Activated CD4-positive, alpha-beta T cell treated with anti-CD3 and anti-CD28 coated beads, Interleukin-2, amount 50 U/mL, for 24 hours (primary cell): ENCODE results near the gene DNAJC28.
"Not testable (repeated sequence)": the region's sequence is repeated elsewhere in the genome, so short reads cannot be mapped to it uniquely, and the experiment has no call there.

Experiments
- DNase-seq, 2 donors: peaks; one replicate each; pipeline ENCODE4 v3.0.0-alpha.2; 2020; ENCODE audit warnings: low read depth in 1 of 2, low spot score in 1 of 2

DNAJC28 gene, protein sequence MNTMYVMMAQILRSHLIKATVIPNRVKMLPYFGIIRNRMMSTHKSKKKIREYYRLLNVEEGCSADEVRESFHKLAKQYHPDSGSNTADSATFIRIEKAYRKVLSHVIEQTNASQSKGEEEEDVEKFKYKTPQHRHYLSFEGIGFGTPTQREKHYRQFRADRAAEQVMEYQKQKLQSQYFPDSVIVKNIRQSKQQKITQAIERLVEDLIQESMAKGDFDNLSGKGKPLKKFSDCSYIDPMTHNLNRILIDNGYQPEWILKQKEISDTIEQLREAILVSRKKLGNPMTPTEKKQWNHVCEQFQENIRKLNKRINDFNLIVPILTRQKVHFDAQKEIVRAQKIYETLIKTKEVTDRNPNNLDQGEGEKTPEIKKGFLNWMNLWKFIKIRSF

DNA sequence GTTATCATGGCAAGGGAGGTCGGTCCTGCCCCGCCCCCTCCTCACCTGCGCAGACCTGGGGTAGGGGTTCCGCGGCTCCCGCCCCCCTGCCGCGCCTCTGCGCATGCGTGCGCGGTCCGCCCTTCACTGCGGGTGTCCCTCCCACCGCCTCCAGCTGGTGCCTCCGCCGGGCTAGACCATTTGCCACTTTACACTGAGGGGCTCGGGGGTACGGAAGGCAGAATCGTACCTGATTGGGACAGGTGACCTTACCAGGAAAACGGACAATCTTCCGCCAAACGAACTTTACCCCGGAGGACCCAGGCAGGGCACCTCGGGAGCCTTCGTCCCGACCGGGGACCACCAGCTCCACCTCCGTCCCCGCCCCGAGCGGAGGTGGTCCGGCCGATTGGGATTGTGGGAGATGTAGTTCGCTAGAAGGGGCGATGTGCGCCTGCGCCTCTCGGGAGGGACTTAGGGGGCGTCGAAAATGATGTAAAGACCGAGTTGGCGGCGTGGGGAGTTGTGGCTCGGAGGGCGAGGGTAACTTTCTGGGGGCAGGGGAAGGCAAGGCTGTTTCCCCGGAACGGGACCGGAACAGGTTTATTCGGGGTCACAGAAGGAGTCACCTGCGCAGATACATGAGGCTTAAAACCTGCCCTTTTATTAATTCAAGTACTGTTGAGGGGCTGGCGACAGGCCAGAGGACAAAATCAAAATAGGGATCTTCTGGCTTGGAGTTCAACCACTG is at the start of gene DNAJC28:
TSS of gene DNAJC28 (minus strand) at position 344 of the 730 bp plus-strand sequence. CDS start 2,323 bp downstream, outside the sequence.
- peak; percentile 91 to 94 for DNase-seq

DNA sequence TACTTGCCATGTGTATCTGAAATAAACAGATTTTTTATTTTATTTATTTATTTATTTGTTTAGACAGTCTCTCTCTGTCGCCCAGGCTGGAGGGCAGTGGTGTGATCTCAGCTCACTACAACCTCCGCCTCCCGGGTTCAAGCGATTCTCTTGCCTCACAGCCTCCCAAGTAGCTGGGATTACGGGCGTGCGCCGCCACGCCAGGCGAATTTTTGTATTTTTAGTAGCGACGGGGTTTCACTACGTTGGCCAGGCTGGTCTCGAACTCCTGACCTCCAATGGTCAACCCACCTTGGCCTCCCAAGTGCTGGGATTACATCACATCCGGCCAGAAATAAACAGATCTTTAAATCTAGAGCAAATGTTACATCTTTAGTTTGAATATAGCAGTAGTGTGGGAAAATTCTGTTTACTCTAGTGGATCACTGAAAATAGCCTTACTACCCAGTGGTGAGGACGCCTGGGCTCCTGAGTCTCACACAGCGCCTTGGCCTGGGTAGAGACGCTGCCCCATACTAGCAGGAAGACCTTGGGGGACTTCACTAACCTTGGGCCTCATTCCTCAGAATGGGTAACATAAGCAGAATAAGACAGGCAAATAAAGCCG is 49.7 kb upstream of the DNAJC28 start:
- DNase-seq, result no peak

DNA sequence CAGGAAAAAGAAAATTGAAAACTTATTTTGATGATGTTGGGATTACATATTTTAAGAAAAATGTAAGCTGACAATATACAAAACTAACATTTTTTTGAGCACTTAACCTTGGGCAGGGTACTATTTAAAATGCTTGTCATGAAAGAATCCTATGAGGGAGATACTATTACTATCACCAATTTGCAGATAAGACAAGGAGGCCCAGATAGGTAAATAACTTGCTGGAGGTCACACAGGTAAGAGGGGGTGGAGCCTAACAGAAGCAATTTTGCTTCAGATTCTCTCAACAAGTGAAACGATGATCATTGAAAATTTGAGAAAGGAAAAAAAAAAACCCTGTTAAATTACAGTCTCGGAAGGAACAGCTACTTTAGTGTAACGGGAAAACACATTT is 49.2 kb upstream of the DNAJC28 start:
- DNase-seq, result no peak

DNA sequence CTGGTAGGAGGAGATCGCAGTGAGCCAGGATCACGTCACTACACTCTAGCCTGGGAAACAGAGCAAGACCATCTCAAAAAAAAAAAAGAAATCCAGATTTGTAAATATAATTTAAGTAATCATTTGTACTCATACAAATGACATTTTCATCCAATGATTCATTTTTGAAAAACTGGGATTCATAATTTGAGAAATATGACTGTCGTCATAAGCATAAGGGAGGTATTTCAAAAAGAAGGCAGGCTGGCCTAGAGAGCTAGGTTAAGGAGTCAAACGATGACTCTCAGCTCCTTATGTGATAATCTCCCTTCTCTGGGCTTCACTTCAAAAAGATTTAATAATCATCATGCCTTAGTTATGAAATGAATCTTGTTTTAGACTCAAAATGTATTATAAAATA is 48.1 kb upstream of the DNAJC28 start:
- no peak for DNase-seq

DNA sequence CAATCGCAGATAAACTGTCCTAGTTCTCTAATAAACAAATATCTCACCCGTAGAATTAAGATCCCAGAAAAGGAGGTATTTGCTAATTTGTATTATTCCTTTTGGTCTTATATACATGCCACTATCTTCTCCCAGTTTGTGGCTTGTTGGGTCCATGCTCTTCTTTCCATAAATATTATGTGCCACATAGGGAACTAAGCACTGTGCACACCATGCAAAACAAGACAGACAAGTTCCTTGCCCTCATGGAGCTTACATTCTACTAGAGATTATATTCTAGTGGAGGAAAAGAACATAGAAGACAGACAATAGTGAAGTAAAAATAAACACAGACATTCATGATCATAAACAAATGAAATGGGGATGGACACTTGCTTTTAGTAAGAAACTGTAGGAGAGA is 45.7 kb upstream of the DNAJC28 start:
- DNase-seq, result no peak

DNA sequence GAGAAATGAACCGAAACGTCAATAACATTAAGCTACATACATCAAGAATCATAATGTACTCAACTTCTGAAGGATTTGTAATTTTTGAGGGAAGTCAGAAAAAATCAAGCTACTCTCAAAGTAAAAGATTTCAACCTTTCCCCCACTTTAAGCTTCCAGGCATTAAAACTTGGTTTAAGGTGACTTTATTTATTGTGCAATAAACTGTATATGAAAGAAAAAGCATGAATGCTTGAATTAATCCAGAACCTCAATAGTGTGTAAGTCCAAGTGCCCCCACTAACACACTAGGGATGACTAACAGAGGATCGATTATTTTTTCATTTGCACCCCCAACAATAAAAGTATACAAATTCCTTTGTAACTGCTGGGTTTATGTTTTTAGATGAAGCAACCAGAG is 39.5 kb upstream of the DNAJC28 start:
- DNase-seq, result no peak

DNA sequence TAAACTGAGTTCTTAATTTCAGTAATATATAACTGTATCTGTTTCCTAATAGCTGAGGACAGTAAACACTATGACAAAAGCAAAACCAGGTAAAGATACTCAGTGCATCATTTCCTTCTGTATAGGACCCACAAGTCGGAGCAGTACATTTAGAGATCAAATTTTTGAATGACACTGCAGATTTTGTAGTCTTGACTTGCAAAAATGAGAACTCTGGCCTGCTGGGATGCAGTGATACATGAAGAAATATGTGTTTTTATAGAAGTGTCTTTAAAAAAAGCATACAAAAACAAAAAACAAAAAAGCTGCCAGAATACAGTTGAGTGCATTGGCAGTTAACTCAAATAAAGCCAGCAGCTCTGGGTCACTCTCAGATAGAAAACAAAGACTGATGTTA is 31.4 kb upstream of the DNAJC28 start:
- no peak for DNase-seq

DNA sequence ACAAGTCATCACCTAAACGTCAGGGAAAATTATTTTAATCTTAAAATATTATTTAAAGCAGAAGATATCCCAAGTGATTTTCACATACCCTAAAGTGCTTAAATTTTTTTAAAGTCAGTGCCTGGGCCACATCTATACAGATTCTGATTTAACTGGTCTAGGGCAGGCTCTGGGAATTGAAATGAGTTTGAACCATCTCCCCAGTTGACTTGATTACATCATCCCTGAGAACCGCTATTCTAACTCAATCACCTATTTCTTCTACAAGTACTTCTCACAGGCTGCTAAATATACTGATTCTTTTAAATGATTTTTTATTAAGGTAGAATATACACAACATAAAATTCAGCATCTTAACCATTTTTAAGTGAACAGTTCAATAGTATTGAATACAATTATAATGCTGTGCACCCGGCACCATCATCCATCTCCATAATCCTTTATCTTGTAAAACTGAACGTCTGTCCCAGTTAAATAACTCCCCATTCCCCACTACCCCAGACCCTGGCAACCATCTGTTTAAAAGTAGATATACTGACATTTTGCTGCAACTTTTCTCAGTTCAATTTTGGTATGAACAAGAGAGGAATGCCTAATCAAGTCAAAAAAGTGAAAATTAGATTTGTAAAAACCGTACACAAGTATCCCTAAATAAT is 30.9 kb upstream of the DNAJC28 start:
- DNase-seq, result no peak

DNA sequence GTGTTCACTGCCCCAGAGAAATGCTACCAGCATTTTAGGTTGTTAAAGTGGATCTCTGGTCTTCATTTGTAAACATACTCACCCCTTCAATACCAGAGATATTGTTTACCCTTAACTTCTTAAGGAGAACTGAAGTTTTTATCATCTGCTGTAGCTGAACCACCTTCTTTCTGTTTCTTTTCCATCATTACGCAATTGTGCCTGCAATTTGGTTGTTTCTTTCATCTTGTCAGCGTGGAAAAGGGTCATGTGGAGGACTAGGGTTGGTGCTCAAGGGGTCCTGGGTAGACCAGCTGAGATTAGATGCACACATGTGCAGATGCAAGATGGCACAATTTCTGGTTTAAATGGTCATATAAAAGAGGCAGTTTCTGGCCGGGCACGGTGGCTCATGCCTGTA is 27.4 kb upstream of the DNAJC28 start:
- no peak for DNase-seq

DNA sequence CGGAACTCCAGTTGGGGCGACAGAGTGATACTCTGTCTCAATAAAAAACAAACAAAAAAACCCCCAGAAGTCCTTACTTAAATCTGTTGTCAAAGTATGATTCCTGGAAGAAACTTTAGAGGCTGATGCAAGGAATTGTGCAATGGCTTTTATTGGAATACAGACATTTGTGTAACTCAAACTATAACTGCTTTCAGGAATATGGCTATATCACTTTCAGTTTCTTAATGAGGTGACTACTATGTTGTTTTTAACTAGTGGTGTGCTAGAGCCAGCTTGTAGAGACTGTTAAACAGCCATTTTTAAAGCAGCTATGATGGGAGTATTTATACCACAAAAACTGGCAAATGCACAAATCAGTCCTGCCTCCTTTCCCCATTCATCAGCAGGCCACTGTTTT is 22.7 kb upstream of the DNAJC28 start:
- DNase-seq, result no peak

DNA sequence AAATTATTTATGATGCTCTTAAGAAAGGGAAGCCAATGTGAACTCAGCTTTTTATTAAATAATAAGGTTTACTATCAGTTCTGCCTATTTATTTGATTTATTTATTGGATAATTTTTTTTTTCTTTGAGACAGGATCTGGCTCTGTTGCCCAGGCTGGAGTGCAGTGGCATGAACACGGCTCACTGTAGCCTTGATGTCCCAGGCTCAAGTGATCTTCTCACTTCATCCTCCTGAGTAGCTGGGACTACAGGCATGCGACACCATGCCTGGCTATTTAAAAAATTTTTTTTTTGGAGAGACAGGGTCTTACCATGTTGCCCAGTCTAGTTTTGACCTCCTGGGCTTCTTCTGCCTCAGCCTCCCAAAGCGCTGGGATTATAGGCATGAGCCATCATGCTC is 21.0 kb upstream of the DNAJC28 start:
- DNase-seq, result no peak

DNA sequence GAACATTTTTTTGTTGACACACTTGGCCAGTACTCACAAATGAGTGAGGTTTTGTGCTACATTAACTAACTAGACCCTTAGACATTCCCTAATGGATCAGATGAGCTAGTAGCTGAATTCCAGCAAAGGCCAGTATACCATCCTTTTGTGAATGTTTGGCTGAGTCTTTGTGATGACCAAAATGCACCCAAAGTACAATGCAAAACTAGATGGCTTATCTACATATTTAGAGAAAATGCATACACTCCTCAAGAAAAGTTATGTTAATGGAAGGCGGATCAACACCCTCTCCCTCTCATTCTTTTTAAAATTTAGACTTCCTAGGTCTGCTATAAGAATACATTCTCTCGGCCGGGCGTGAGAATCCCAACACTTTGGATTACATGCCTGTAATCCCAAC is 20.1 kb upstream of the DNAJC28 start:
- no peak for DNase-seq

DNA sequence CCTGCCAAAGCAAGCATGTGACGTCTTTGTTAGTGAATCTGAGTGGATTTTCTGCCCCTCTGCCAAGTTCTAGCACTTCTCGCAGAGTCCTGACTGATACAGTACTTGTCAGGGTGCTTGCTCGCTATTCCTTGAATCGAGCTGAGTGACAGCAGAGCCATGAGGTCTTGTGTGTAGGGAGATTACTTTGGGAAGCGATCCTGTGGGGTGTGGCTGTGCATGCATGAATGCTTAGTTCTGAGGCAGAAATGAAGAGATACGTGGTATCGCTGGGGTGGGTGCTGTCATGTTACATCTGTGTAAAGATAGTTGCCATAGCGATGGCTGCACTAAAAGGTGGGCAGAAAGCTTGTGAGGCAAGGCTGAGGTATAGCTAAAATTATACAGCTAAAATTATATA is 19.3 kb upstream of the DNAJC28 start:
- no peak for DNase-seq

DNA sequence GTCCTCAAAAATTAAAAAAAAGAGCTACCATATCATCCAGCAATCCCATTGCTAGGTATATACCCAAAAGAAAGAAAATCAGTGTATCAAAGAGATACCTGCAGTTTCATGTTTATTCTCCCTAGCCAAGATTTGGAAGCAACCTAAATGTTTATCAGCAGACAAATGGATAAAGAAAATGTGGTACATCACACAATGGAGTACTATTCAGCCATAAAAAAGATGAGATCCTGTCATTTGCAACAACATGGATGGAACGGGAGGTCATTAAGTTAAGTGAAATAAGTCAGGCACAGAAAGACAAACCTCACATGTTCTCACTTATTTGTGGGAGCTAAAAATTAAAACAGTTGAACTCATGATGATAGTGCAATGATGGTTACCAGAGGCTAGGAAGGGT is 15.5 kb upstream of the DNAJC28 start:
- DNase-seq, result not testable (repeated sequence)

DNA sequence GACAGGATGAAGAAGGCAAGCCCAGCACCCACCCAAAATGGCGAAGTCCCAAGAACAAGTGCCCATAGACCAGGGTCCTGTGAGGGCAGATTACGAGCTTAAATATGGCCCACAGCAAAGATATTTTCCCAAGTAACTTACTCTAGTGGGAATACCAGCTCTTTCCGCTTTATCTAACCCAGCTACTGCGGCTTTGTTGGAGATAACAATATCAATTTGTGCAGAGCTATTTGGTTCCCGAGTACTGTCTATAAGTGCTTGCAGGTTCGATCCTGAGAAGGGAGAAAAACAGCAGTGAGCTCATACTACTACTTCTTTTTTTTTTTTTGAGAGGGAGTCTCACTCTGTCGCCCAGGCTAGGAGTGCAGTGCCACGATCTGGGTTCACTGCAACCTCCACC is 14.3 kb upstream of the DNAJC28 start:
- DNase-seq, result no peak

DNA sequence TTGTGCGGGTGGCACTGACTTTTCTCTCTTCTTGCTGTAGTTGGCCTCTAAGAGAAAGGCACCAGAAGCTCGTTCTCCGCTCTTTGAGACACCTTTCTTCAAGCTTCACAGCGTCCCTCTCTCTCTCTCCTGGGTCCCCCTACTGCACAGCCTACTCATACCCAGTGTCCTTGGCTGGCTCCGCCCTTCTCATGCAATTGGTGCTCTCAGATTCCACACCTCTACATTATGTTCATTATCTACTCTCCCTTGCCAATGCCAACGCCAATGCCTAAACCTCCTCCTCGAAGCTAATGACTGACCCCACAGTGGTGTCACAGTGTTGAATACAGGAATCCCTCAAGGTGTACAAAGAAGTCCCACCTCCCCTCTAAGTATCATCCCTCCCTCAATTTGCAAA is 4.8 kb upstream of the DNAJC28 start:
- DNase-seq, result no peak

DNA sequence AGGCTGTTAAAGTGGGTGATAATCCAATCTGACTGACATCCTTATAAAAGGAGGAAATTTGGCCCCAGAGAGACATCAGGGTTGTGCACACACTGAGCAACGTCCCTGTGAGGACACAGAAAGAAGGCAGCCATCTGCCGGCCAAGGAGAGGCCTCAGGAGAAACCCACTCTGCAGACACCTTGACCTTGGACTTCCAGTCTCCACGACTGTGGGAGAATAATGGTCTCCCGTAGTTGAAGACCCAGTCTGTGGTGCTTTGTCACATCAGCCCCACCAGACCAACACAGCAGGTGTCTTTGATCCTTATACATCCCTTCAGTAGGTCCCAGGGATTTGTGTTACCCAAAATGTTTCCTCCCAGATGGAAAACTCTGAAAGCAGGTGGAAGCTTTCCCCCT is 4.2 kb upstream of the DNAJC28 start:
- DNase-seq, result no peak

DNA sequence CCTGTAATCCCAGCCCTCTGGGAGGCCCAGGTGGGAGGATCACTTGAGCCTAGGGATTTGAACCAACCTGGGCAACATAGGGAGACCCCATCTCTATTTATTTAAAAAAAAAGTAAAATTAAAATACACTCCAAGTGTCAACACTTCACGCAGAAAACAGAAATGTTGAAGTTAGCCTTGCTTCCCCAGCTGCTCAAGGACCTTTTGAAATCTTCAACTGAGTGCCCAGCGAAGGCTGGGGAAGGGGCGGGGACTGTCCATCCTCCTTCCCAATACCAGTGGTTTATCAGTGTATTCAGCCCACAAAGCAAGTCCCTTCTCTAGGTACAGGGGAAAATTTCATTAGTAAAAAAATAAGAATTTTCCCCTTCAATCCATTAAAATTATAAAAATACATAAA is 2.2 kb upstream of the DNAJC28 start:
- no peak for DNase-seq

DNA sequence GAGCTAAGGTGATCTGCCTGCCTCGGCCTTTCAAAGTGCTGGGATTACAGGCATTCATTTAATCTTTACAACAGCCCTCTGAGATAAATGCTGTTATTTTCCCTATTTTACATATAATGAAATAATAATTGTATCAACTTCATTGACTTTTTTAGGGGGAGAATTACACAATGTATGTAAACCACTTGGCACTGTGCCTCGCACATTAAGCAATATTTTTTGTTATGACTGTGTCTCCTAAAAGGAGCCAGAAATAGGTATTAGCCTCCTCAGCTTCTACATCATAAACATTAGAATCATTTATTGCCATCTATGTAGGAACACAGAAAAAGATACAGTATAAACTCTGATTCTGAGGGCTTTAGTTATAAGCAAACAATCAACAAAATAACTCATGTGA is 1.1 kb upstream of the DNAJC28 start:
- DNase-seq, result no peak

DNA sequence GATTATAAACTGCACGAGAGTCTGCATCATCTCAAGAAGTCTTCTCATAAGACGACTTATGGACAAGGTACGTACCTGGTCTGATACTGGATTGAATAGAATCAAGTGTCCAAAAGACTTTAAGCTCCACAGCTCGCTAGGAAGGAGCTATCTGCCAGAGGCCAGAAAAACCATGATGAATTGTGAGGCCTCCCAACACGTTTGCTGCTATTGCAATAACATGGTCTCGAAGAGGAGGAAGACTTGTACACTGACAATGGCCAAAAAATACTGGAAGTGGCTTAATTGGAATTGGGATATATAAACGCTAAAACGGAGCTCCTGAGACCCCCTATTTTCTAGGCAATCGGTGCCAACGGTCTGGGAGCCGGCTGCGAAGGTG is 534 bp downstream of the DNAJC28 start:
- DNase-seq, result no peak

DNA sequence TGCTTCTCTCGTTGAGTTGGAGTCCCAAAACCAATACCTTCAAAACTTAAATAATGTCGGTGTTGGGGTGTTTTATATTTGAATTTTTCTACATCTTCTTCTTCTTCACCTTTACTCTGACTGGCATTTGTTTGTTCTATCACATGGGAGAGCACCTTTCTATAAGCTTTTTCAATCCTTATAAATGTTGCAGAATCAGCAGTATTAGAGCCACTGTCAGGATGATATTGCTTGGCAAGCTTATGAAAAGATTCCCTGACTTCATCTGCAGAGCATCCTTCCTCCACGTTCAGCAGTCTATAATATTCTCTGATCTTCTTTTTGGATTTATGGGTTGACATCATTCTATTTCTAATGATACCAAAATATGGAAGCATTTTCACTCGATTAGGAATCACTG is 2.6 kb downstream of the DNAJC28 start:
- no peak for DNase-seq

DNA sequence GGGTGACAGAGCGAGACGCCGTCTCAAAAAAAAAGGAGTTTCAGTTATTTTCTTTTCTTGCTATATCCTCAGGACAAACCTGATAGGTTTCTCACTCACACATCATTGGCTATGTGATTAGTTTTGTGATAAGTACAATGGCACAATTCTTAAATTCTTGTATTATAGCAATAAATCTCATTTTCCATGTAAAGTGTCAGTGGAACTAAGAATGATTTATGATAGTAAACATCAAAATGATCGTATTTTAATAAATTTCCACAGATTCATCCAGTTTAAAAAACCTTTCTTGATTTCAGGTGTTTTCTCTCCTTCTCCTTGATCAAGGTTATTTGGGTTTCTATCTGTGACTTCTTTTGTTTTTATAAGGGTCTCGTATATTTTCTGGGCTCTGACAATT is 3.5 kb downstream of the DNAJC28 start:
- DNase-seq, result no peak
